NCI-H69 (cell line): ENCODE results near the gene FBRSL1.
A peak's percentile ranks its signal among the peaks of the same experiment; 100 is the strongest.
"Not testable (repeated sequence)": the region's sequence is repeated elsewhere in the genome, so short reads cannot be mapped to it uniquely, and the experiment has no call there.

Experiments
- DNase-seq: peaks from one replicate; lab custom pipeline; 2025; lab: John Stamatoyannopoulos, UW

The FBRSL1 gene

GRCh38 chr12:132470397-132470796 is 19.6 kb upstream of the FBRSL1 start:
- peak; percentile 50 for DNase-seq

DNA sequence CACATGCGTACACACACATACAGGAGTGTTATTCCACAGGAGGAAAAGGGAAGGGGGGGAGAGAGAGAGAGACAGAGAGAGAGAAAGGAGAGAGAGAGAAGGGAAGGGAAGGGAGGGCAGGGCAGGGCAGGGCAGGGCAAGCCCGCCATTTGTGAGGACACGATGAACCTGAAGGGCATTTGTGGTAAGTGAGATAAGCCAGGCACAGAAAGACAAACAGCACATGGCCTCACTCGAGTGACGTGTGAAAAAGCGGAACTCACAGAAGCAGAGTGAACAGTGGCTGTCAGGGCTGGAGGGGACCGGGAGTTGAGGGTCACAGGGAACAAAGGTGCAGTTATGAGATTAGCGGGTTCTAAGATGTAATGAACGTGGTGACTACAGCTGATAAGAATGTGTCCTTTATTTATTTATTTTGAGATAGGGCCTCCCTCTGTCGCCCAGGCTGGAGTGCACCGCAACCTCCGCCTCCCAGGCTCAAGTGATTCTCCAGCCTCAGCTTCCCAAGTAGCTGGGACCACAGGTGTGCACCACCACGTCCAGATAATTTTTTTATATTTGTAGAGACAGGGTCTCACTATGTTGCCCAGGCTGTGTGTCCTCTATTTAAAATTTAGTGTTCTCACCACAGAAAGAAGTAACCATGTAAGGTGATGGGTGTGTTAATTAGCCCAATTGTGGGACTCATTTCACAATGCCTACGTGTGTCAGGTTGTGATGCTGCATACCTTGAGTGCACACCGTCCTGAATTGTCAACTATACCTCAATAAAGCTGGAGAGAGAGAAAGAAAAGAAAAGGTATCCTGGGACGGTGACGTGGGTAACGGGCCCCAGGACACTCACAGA is 18.7 kb upstream of the FBRSL1 start:
- DNase-seq = no peak

DNA sequence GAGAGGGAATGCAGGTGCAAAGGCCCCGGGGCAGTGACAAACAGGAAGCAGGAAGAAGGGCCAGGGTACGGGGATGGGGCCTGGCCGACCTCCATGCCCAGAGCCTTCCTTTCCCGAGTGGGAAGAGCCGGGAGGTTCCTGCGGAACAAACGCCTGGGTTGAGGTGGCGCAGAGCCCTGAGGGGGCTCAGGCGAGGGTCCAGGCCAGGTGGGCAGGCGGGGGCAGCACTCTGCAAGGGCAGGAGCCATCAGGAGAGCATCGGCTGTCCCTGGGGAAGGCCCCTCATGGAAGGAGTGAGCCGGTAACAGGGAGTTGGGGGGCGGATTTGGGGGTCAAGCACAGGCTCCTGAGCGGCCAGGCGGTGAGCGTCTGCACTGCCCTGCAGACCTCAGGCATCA is 18.1 kb upstream of the FBRSL1 start:
- DNase-seq = no peak

GRCh38 chr12:132472386-132472785 is 17.6 kb upstream of the FBRSL1 start:
- no peak for DNase-seq

GRCh38 chr12:132474237-132474741 is 15.7 kb upstream of the FBRSL1 start:
- DNase-seq = no peak

- DNase-seq = not testable (repeated sequence)
Measured at GRCh38 chr12:132474799-132475303, 15.1 kb upstream of the FBRSL1 start.

DNA sequence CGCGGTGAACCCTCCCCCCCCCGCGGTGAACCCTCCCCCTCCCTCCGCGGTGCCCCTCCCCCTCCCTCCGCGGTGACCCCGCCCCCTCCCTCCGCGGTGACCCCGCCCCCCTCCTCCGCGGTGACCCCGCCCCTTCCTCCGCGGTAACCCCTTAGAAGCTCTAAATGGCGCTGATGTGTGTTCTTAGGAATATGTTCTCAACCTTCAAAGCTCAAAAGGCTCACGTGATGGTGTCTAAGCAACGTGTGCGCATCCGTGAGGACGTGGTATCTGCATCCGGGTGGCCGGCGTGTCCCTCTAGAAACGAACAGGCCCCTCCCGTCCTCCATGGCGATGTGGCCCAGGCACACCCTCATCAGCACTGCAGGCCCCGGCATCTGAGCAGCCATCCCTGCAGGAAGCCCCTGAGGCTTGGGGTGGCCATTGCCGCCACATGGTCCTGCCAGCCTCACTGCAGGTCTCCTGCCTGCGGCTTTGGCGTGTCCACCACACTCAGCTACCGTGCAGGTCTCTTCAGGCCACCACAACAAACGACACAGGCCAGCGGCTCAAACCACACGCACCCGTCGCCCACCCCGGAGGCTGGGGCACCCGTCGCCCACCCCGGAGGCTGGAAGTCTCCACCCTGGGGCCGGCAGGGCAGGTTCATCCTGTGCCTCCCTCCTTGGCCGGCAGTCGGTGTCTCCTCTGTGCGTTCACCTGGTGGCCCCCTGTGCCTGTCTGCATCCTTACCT is 14.5 kb upstream of the FBRSL1 start:
- DNase-seq = peak; percentile 37

DNA sequence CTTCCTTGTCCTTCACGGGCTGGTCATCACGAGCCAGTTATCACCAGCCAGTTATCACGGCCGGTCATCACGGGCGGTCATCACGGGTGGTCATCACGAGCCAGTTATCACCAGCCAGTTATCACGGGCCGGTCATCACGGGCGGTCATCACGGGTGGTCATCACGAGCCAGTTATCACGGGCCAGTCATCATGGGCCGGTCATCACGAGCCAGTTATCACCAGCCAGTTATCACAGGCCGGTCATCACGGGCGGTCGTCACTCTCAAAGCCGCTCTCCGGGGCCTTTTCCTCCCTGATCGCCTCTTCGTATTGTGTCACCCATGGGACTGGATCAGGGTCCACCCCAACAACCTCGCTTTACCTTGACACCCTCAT is 13.9 kb upstream of the FBRSL1 start:
- no peak for DNase-seq

DNA sequence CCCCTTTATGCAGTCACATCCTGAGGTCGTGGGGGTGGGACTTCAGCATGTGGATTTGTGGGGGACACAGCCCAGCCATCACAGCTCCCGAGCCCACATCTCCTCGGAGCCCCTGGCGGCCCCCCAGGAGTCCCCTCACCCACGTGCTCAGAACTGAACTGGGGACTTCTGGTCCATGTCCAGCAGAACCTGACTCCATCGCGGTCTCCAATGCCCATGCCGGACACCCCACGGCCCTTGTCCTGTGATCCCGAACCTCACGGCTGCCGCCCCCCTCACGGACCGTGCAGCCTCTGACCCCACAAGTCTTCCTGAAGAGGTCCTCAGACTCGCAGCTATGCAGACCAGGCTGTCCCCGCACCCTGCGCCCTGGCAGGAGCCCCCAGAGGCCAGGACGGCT is 13.5 kb upstream of the FBRSL1 start:
- no peak for DNase-seq

DNA sequence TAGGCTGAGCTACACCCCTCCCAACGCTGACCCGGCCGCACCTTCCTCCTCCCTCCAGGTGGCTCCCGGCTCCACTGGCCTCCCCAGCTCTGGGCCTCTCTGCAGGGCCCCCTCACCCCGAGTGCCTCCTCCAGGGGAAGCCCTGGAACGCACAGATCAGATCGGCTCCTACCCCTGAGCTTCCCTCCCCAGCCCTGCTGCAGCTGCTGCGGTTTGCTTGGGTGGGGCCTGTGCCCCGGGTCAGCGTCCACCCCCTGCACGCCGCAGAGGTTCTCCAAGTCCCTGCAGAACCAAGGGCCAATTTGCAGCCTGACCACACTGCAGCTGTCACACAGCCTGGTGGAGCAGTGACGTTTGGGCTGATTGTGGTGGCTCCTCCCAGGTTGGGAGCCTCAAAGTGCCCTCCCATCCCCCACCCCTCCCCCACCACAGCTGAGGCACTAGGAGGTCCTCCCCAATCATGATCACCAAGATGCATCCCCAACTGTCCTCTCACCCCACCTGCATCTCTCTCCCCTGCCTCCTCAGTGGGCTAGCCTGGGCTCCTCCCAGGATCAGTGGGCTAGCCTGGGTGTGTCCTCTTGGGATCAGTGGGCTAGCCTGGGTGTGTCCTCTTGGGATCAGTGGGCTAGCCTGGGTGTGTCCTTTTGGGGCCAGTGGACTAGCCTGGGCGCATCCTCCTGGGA is 12.8 kb upstream of the FBRSL1 start:
- DNase-seq = no peak

GRCh38 chr12:132477703-132478432 is 12.1 kb upstream of the FBRSL1 start:
- no peak for DNase-seq

DNA sequence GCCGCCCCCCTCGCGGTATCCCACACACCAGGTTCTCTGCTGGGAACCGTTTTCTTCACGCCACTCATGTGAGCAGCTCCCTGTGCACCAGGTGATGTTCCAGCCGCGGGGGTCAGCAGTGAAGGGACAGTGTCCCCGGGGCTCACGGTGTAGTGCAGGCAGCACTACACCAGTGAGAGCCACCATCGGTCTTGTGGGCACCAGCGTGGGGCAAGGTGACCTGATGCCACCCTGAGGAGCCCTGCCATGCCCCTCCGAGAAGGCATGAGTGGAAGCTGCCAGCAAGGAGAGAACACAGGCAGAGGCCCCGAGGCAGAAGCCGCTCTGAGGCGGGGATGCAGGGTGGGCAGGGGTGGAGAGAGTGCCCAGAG is 11.5 kb upstream of the FBRSL1 start:
- no peak for DNase-seq

- DNase-seq = no peak
Measured at GRCh38 chr12:132478845-132479244, 11.1 kb upstream of the FBRSL1 start.

GRCh38 chr12:132479291-132479690 is 10.7 kb upstream of the FBRSL1 start:
- no peak for DNase-seq

- no peak for DNase-seq
Measured at GRCh38 chr12:132479938-132480622, 9.9 kb upstream of the FBRSL1 start.

DNA sequence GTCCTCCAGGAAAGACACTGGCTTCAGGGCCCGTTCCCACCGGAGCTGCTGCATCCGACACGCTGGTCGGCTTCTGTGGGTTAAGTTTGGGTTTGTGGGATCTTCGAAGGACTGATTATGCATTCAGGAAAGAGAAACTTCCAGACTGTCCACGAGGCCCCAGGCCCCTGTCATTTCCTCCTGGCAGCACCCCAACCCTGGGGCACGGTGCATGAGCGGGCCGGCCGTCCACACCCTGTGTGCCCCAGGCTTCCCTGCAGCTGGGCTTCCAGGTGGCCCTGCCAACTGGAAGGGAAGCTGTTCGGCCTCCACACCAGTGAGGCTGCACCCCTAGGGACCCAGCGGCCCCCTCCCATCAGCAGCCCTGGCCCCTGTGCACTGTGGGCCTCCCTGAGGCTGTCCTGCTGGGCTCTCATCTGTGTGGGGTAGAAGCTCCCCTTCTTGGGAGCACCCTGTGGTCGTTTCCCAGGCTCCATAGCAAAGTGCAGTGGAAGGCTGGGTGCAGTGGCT is 9.3 kb upstream of the FBRSL1 start:
- DNase-seq = no peak

- DNase-seq = no peak
Measured at GRCh38 chr12:132481345-132481744, 8.6 kb upstream of the FBRSL1 start.

DNA sequence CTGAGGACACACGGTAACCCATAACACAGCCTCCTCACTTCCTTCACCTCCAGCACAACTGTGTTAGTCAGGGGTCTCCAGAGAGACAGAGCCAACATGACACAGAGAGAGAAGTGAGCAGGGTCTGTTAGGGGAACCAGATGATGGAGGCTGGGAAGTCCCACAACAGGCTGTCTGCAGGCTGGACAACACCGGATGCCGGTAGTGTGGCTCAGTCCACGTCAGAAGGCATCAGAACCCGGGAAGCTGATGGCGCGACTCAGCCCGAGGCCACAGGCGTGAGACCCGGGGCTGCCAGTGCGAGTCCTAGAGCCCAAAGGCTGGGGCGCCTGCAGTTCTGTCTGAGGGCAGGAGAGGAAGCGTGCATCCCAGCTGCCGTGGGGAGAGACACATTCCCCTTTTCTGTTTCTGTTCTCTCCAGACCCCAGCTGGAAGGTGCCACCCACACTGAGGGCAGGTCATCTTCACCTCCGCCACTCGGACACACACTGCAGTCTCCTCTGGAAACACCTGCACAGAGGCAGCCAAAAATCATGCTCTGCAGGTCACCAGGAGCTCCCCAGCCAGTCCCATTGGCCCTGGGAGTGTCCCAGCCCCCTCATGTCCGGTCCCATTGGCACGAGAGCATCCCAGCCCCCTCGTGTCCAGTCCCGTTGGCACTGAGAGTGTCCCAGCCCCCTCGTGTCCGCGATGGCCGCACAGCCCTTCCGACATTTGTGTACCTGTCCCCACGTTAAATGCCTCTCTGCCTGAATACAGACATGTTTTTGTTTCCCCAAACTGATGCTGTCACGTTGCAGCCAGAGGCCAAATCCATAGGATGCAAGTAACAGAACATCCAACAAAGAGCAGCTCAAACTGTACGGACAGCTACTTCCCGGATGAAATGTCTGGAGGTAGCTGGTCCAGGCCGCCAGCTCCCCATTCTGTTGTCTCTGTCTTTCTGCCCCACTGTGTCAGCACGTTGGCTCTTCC is 7.9 kb upstream of the FBRSL1 start:
- DNase-seq = no peak

DNA sequence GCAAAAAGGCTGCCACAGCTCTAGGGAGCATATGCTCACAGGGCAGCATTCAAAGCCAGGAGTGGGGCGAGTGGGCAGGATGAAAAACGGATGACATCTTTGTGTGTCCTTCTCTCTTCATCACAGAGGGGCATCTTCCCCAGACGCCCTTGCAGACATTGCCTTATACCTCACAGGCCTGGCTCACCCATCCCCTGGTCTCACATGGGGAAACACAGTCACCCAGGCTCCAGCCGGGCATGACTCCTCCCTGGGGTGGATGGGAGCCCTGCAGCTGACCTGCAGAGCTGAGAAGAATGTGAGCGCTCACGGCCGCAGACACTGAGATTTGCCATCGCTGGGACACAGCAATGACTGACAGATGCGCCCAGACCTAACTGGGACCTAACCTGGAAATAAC is 7.2 kb upstream of the FBRSL1 start:
- DNase-seq = no peak

- DNase-seq = no peak
Measured at GRCh38 chr12:132483208-132483607, 6.7 kb upstream of the FBRSL1 start.
